ENCODE data around the gene FAM200A. TPM values are rescaled to one million over a fixed set of nuclear protein-coding genes. Genes with fewer than 3 reads are reported as not detected.
"Not testable (repeated sequence)": the region's sequence is repeated elsewhere in the genome, so short reads cannot be mapped to it uniquely, and the experiment has no call there.

Gene FAM200A
- total RNA-seq, 4 donors from 2014 or later = 2.3 to 5.7 (median 3.8) TPM

DNA sequence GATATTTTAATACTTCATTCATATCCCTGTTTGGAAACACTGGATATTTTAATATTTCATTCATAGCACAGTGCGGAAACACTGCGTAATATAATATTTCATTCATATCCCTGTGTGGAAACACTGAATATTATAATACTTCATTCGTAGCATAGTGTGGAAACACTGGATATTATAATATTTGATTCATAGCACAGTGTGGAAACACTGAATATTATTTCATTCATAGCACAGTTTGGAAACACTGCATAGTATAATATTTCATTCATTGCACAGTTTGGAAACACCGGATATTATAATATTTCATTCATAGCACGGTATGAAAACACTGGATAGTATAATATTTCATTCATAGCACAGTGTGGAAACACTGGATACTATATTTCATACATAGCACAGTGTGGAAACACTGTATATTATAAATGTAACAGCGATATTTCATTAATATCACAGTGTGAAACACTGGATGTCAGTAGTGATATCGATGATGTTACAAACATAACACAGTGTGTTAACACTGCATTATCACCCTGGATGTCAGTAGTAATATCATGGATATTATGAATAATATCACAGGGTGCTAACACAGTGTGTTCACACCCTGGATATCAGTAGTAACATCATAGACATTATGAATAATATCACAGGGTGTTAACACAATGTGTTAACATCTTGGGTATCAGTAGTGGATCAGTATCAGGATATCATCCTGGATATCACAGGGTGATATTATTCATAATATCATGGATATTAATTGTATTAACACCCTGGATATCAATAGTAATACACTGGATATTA, 43.2 kb upstream of the FAM200A start:
- no peaks in the 10 kb centered on the region for H3K9me3 ChIP-seq
- TF ChIP-seq, protein P1, sequence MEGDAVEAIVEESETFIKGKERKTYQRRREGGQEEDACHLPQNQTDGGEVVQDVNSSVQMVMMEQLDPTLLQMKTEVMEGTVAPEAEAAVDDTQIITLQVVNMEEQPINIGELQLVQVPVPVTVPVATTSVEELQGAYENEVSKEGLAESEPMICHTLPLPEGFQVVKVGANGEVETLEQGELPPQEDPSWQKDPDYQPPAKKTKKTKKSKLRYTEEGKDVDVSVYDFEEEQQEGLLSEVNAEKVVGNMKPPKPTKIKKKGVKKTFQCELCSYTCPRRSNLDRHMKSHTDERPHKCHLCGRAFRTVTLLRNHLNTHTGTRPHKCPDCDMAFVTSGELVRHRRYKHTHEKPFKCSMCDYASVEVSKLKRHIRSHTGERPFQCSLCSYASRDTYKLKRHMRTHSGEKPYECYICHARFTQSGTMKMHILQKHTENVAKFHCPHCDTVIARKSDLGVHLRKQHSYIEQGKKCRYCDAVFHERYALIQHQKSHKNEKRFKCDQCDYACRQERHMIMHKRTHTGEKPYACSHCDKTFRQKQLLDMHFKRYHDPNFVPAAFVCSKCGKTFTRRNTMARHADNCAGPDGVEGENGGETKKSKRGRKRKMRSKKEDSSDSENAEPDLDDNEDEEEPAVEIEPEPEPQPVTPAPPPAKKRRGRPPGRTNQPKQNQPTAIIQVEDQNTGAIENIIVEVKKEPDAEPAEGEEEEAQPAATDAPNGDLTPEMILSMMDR (IDR thresholded peaks at IDR 0.05 in 4 of 5, conservative IDR thresholded peaks at IDR 0.05 in 1 of 5) = no peak
- TF ChIP-seq POLR2A (IDR thresholded peaks at IDR 0.05) = no peak
- intact Hi-C loops (cut with DNase I; ENCODE audit: low total_unique reads) (no loop called here), in situ Hi-C loops (cut with MboI; ENCODE audit: low sequenced_read_pairs in 4 of 4) (no loop called here)
- ATAC-seq (no peak), DNase-seq (no peak)
- H3K4me3 ChIP-seq = no peak overlapping the region
- H3K27me3 ChIP-seq = no peaks in the 10 kb centered on the region
- H3K4me1 ChIP-seq = no peaks in the 10 kb centered on the region
- H3K27ac ChIP-seq = no peak overlapping the region
- no peaks in the 10 kb centered on the region for H3K36me3 ChIP-seq

DNA sequence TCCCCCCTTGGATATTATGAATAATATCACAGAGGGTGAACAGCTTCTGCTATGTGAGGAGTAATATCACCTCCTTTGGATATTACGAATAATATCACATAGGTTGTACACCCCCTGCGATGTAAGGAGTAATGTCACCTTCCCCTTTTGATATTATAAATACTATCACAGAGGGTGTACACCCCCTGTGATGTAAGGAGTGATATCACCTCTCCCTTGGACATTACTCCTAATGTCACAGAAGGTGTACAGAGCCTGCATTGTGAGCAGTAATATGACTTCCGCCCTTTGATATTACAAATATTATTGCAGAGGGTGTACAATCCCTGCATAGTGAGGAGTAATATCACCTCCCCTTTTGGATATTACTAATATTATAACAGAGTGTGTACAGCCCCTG, 37.0 kb upstream of the FAM200A start:
- intact Hi-C loops (cut with DNase I; ENCODE audit: low total_unique reads) = no loop called here
- no peak overlapping the region for H3K27ac ChIP-seq
- no peaks in the 10 kb centered on the region for H3K27me3 ChIP-seq
- TF ChIP-seq POLR2A (IDR thresholded peaks at IDR 0.05) = no peak
- TF ChIP-seq, protein P1 (IDR thresholded peaks at IDR 0.05 in 4 of 5, conservative IDR thresholded peaks at IDR 0.05 in 1 of 5) = no peak
- ATAC-seq (no peak), DNase-seq (no peak)
- H3K9me3 ChIP-seq = no peaks in the 10 kb centered on the region
- in situ Hi-C loops (cut with MboI; ENCODE audit: low sequenced_read_pairs in 4 of 4) = no loop called here
- H3K4me3 ChIP-seq = no peak overlapping the region
- no peaks in the 10 kb centered on the region for H3K4me1 ChIP-seq
- no peaks in the 10 kb centered on the region for H3K36me3 ChIP-seq

DNA sequence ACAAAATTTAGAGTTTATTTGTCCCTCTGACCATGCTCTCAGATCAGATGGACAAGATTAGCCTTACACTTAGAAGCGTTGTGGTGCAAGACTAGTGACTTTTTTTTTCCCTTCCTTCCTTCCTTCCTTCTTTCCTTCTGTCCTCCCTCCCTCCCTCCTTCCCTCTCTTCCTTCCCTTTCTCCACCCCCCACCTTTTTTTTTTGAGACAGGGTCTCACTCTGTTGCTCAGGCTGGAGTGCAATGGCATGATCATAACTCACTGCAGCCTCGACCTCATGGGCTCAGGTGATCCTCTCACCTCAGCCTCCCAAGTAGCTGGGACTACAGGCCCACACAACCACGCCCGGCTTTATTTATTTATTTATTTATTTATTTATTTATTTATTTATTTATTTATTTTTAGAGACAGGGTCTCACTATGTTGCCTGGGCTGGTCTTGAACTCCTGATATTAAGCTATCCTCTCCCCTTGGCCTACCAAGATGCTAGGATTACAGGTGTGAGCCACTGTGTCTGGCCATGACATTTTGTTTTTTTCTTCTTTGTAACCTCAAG, 28.9 kb upstream of the FAM200A start:
- not testable (repeated sequence) for ATAC-seq

DNA sequence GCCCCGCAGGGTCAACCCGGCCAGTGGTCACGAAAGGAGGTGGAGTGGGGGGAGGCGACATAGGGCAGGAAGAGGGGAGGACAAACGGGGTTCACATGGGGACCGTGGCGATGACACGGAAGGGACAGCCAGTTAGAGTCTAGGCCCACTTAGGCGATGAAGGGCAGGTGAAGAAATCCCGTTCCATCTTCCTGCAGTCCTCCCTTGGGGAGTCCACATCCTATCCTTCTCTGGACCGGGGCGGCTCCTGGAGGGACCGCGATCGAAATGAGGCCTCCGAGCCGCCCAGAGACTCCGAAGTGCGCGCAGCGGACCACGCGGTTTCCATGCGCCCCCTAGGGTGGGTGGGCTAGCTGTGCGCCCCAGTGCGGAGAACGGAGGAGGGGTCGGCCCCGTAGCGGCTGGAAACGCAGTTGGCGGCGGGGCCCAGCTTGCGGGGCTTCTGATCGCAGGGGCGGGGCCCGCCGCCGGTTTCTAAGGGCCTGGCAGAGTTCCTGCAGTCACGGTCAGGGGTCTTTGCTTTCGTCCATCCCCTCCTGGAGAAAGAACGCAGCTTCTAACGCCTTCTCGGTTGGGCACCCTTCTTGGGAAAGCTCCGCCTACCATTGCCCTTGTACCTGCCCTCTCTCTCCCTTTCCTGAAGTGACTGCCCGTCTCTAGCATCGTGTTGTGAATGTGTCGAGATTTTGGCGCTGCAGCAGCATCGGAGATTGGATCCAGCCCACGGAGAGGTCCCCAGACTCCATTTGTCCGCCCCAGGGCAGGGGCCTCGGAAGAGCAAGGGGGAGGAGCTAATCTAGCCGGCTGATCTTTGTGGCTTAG, 28.3 kb upstream of the FAM200A start:
- Histone ChIP-seq H3K4me3 (peak overlapping the region; percentile 62 to 74 (median 70)), H3K36me3 (no peaks in the 10 kb centered on the region), H3K4me1 (peaks cover 26 to 27% of the 10 kb centered on the region in 2 donors), H3K27me3 (no peaks in the 10 kb centered on the region), H3K9me3 (no peaks in the 10 kb centered on the region), H3K27ac (peak overlapping the region in 1 of 4 donors; percentile 53)
- intact Hi-C loops (cut with DNase I; ENCODE audit: low total_unique reads) = no loop called here
- no peak for TF ChIP-seq POLR2A (IDR thresholded peaks at IDR 0.05)
- TF ChIP-seq, protein P1 (IDR thresholded peaks at IDR 0.05 in 4 of 5, conservative IDR thresholded peaks at IDR 0.05 in 1 of 5) = peak in 2 of 5 experiments; percentile 18 to 49
- DNase-seq (no peak), ATAC-seq (peak; percentile 29 to 31)
- in situ Hi-C loops (cut with MboI; ENCODE audit: low sequenced_read_pairs in 4 of 4) = no loop called here

More for the DNA sequence above, 28.9 kb upstream of the FAM200A start:
- DNase-seq; H3K27me3 ChIP-seq; in situ Hi-C loops (cut with MboI; ENCODE audit: low sequenced_read_pairs in 4 of 4); H3K9me3 ChIP-seq; intact Hi-C loops (cut with DNase I; ENCODE audit: low total_unique reads); H3K36me3 ChIP-seq; H3K27ac ChIP-seq: not testable (repeated sequence)
- Histone ChIP-seq H3K4me1 (peaks cover 26 to 27% of the 10 kb centered on the region in 2 donors), H3K4me3 (peak overlapping the region; percentile 62 to 74 (median 70))
